NT2/D1 (cell line): ENCODE measurements around the gene CANT1.

Source experiments
- YY1 ChIP-seq: IDR thresholded peaks from 2 replicates; pipeline ENCODE4 v1.6.1; 2011; ENCODE audit not compliant: insufficient read length, insufficient read depth
- ZNF274 ChIP-seq: IDR thresholded peaks from 2 replicates; pipeline ENCODE4 v1.6.1; 2011; ENCODE audit warnings: mild to moderate bottlenecking, low read depth, low read length

DNA sequence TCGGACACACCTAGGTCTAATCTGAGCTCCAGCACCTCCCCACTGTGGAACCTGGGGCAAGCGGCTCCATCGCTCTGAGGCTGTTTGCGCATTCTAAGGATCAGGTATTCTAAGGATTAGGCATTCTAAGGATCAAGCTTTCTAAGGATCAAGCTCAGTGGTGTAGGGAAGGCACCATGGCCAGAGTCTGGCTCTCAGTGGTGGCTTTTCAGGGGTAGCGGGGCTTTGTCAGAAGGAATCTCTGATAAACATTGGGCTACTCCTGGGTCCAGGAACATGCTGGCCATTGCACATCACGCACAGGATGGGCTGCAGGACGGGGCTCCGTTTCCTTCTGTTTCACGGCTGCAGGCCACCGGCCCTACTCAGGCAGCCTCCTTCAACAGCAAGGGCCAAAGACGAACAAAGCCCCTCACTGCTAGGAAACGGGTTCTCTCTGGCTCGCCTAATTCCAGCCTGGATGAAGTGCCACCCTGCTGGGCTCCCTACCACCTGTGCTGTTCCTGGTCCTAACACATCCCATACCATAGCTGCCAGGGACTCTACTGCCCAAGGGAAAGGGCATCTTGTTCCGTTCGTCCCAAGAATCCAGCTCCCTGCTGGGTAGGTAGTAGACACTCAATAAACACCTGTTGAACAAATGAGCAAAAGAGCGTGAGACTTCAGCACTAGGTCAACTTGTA, 19.9 kb upstream of the CANT1 start:
- TF ChIP-seq ZNF274 (no peak), YY1 (no peak)
